Measurements from ENCODE around the gene NDFIP1. TPM values are rescaled to one million over a fixed set of nuclear protein-coding genes. Genes with fewer than 3 reads are reported as not detected.

Gene NDFIP1
- total RNA-seq, 4 donors from 2014 or later = 19.1 to 92.2 (median 65.6) TPM

DNA sequence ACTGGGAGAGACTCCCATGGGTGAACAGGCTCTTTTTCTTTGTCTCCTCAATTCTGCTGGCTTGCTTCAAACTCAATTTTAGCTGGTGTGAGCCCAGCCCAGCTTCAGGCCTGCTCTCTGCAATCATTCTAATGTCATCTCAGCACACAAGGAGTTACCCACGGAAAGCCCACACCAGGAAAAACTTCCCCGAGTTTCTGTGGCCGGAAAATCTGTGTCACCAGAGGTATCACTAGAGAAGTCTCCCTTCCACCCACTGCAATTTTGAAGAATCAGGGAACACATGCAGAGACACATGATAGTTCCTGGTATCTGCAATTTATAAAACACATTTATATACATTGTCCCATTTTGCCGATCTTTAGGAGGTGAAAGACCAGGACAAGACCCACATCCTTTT is 13.5 kb upstream of the NDFIP1 start:
- 64 to 86% methylated on average over 1 to 4 of the region's 4 CpGs for WGBS, 2 donors (ENCODE audit: low coverage in 1 of 2)
- intact Hi-C loops (cut with DNase I; ENCODE audit: low total_unique reads) = no loop called here
- no peak overlapping the region for H3K27ac ChIP-seq
- no peak overlapping the region for H3K4me3 ChIP-seq
- TF ChIP-seq, protein P1, sequence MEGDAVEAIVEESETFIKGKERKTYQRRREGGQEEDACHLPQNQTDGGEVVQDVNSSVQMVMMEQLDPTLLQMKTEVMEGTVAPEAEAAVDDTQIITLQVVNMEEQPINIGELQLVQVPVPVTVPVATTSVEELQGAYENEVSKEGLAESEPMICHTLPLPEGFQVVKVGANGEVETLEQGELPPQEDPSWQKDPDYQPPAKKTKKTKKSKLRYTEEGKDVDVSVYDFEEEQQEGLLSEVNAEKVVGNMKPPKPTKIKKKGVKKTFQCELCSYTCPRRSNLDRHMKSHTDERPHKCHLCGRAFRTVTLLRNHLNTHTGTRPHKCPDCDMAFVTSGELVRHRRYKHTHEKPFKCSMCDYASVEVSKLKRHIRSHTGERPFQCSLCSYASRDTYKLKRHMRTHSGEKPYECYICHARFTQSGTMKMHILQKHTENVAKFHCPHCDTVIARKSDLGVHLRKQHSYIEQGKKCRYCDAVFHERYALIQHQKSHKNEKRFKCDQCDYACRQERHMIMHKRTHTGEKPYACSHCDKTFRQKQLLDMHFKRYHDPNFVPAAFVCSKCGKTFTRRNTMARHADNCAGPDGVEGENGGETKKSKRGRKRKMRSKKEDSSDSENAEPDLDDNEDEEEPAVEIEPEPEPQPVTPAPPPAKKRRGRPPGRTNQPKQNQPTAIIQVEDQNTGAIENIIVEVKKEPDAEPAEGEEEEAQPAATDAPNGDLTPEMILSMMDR (IDR thresholded peaks at IDR 0.05) = no peak
- TF ChIP-seq EP300 (IDR thresholded peaks at IDR 0.05; ENCODE audit: low read depth) (no peak), POLR2AphosphoS5 (IDR thresholded peaks at IDR 0.05) (no peak), POLR2A (IDR thresholded peaks at IDR 0.05) (no peak)
- DNase-seq = no peak
- H3K36me3 ChIP-seq = no peaks in the 10 kb centered on the region
- no peaks in the 10 kb centered on the region for H3K27me3 ChIP-seq
- H3K9me3 ChIP-seq = no peaks in the 10 kb centered on the region
- in situ Hi-C loops (cut with MboI; ENCODE audit: low pct_ligation_motif_present in 1 of 4, low pct_unique_long_range_greater_than_20kb in 1 of 4, low sequenced_read_pairs in 3 of 4) = no loop called here
- H3K4me1 ChIP-seq = no peaks in the 10 kb centered on the region

DNA sequence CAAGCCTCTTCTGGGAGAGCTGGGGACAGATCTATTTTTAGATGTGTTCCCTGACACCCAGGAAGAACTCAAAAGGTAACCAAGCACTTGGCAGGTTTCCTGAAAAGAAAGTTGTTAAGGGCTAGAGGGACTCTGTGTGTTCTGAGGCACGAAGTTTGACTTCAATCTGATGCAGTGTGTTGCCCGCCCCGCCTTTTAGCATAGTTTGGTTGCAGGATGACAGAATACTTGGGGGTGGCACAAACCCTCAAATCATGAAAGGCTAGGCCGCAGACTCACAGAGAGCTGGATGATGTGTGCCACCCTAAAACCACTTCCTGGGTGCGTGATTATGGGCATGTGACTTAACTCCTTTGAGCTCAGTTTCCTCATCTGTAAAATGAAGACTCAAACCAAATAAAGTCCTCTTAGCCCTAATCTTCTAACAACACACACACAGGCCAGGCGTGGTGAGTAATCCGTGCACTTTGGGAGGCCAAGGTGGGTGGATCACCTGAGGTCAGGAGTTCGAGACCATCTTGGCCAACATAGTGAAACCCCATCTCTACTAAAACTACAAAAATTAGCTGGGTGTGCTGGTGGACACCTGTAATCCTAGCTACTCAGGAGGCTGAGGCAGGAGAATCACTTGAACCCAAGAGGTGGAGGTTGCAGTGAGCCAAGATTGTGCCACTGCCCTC is 12.8 kb upstream of the NDFIP1 start:
- 75 to 83% methylated on average over 3 to 8 of the region's 8 CpGs for WGBS, 2 donors (ENCODE audit: low coverage in 1 of 2)
- no peaks in the 10 kb centered on the region for H3K4me1 ChIP-seq

DNA sequence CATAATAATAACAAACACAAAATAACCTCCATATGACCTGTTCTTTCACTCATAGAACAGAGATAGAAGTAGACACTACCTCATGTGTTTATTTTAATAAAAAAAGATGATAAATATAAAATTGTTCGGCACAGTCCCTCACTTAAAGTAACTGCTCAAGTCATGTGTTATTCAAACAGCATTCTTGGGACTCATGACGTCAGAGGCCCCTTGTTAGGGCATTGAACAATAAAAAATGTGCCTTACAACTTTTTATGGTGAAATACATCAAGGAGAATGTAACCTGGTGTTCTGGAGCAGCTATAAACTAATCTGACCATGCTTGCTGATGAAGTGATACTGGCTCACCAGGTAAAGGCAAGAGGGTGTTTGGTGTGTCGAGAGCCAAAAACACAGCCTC is 12.2 kb upstream of the NDFIP1 start:
- DNase-seq = no peak

More for the DNA sequence above, 12.8 kb upstream of the NDFIP1 start:
- in situ Hi-C loops (cut with MboI; ENCODE audit: low pct_ligation_motif_present in 1 of 4, low pct_unique_long_range_greater_than_20kb in 1 of 4, low sequenced_read_pairs in 3 of 4) = no loop called here
- H3K9me3 ChIP-seq = no peaks in the 10 kb centered on the region
- H3K36me3 ChIP-seq = no peaks in the 10 kb centered on the region
- TF ChIP-seq EP300 (IDR thresholded peaks at IDR 0.05; ENCODE audit: low read depth) (no peak), POLR2A (IDR thresholded peaks at IDR 0.05) (no peak), POLR2AphosphoS5 (IDR thresholded peaks at IDR 0.05) (no peak)
- TF ChIP-seq, protein P1 (IDR thresholded peaks at IDR 0.05) = no peak
- H3K4me3 ChIP-seq = no peak overlapping the region
- H3K27ac ChIP-seq = no peak overlapping the region
- peak; percentile 14 for DNase-seq
- intact Hi-C loops (cut with DNase I; ENCODE audit: low total_unique reads) = no loop called here
- no peaks in the 10 kb centered on the region for H3K27me3 ChIP-seq

DNA sequence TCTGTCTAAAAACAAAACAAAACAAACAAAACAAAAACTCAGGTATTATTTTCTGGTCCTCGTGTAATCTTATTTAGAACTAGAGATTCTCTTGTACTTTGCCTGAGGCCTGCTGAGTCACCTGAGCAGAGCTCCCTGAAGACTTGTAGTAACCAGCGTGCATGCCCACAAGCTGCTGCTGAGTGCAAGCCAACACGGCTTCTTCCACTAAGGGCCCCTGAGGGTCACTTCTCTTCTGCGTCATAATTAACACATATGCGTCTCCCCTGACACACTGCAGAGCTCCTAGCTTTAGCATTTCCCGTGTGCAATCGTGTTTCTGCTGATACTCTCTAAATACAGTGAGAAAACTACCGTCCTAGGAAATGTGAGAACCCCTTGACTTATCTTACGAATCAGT is 10.9 kb upstream of the NDFIP1 start:
- Histone ChIP-seq H3K27ac (no peak overlapping the region), H3K9me3 (no peaks in the 10 kb centered on the region), H3K36me3 (no peaks in the 10 kb centered on the region), H3K27me3 (no peaks in the 10 kb centered on the region), H3K4me3 (no peak overlapping the region), H3K4me1 (no peaks in the 10 kb centered on the region)
- in situ Hi-C loops (cut with MboI; ENCODE audit: low pct_ligation_motif_present in 1 of 4, low pct_unique_long_range_greater_than_20kb in 1 of 4, low sequenced_read_pairs in 3 of 4) = no loop called here
- intact Hi-C loops (cut with DNase I; ENCODE audit: low total_unique reads) = no loop called here
- WGBS, 2 donors (ENCODE audit: low coverage in 1 of 2) = 89 to 95% methylated on average over 4 to 9 of the region's 9 CpGs
- no peak for TF ChIP-seq EP300 (IDR thresholded peaks at IDR 0.05; ENCODE audit: low read depth)
- TF ChIP-seq, protein P1 (IDR thresholded peaks at IDR 0.05) = no peak
- no peak for TF ChIP-seq POLR2A (IDR thresholded peaks at IDR 0.05)
- no peak for TF ChIP-seq POLR2AphosphoS5 (IDR thresholded peaks at IDR 0.05)
- no peak for DNase-seq

More for the DNA sequence above, 12.2 kb upstream of the NDFIP1 start:
- H3K4me3 ChIP-seq = no peak overlapping the region
- 65 to 66% methylated on average over 2 to 3 of the region's 3 CpGs for WGBS, 2 donors (ENCODE audit: low coverage in 1 of 2)
- in situ Hi-C loops (cut with MboI; ENCODE audit: low pct_ligation_motif_present in 1 of 4, low pct_unique_long_range_greater_than_20kb in 1 of 4, low sequenced_read_pairs in 3 of 4) = no loop called here
- intact Hi-C loops (cut with DNase I; ENCODE audit: low total_unique reads) = no loop called here
- no peak for TF ChIP-seq POLR2AphosphoS5 (IDR thresholded peaks at IDR 0.05)
- no peak for TF ChIP-seq POLR2A (IDR thresholded peaks at IDR 0.05)
- TF ChIP-seq, protein P1 (IDR thresholded peaks at IDR 0.05) = no peak
- TF ChIP-seq EP300 (IDR thresholded peaks at IDR 0.05; ENCODE audit: low read depth) = no peak
- H3K9me3 ChIP-seq = no peaks in the 10 kb centered on the region
- H3K4me1 ChIP-seq = no peaks in the 10 kb centered on the region
- no peak overlapping the region for H3K27ac ChIP-seq
- no peaks in the 10 kb centered on the region for H3K36me3 ChIP-seq
- no peaks in the 10 kb centered on the region for H3K27me3 ChIP-seq

All from transverse colon (tissue), 4 donors.